Uterus (tissue), 4 donors: Measurements from ENCODE around the gene CDKN2B-AS1. TPM values are rescaled to one million over a fixed set of nuclear protein-coding genes. Genes with fewer than 3 reads are reported as not detected.

ENCODE experiments used
- DNase-seq, 2 donors: peaks; one replicate each; pipeline ENCODE4 v3.0.0-alpha.2; 2019 to 2020
- H3K27ac ChIP-seq, 2 donors: fragments of 200-600 bp; sonication (generic); 1 replicate in 1 of 2; 2 replicates in 1 of 2; pipeline ENCODE4 v1.5.1; 2016 to 2018
- H3K27me3 ChIP-seq, 2 donors: fragments of 200-600 bp; sonication (generic); one replicate each; pipeline ENCODE4 v1.5.1; 2018 to 2019; ENCODE audit warnings: control low read depth in 1 of 2
- H3K36me3 ChIP-seq, 2 donors: fragments of 200-600 bp; sonication (generic); one replicate each; pipeline ENCODE4 v1.5.1; 2019; ENCODE audit warnings: control low read depth in 1 of 2
- H3K4me1 ChIP-seq, 2 donors: fragments of 200-600 bp; sonication (generic); one replicate each; pipeline ENCODE4 v1.5.1; 2018 to 2019; ENCODE audit warnings: control low read depth in 1 of 2
- H3K4me3 ChIP-seq, 2 donors: fragments of 200-600 bp; sonication (generic); 1 replicate in 1 of 2; 2 replicates in 1 of 2; pipeline ENCODE4 v1.5.1; 2018 to 2019; ENCODE audit warnings: mild to moderate bottlenecking in 1 of 2
- H3K9me3 ChIP-seq, 2 donors: fragments of 200-600 bp; sonication (generic); one replicate each; pipeline ENCODE4 v1.5.1; 2019; ENCODE audit warnings: control low read depth in 1 of 2
- CTCF ChIP-seq, 4 experiments: fragments of 200-600 bp in 2 of 4; fragments of 450-650 bp in 2 of 4; sonication (generic) in 2 of 4; IDR thresholded peaks; one replicate each; pipeline ENCODE4 v1.5.1; 2016 to 2019; ENCODE audit warnings: antibody characterized with exemption in 4 of 4, mild to moderate bottlenecking in 2 of 4, moderate library complexity in 1 of 4
- POLR2A ChIP-seq, 2 donors: fragments of 450-650 bp; IDR thresholded peaks; one replicate each; pipeline ENCODE4 v1.6.1; 2016; ENCODE audit warnings: antibody characterized with exemption in 2 of 2, mild to moderate bottlenecking in 1 of 2, moderate library complexity in 1 of 2
- intact Hi-C: fragments of 100-400 bp; cut with DNase I; formaldehyde crosslinking; loops from one replicate; pipeline ENCODE4 v1.15.1; 2023; ENCODE audit warnings: low total_unique reads
- total RNA-seq, 4 donors: library from RNA; depleted of rRNA in 3 of 4; stranded (reverse); fragments of >200 nt in 3 of 4; gene quantifications; one replicate each; pipeline versions ENCODE4 v1.1.0 to v1.2.4, GENCODE V29; 2014 to 2023
- donor health status: DM: yes; HTN: yes; CAD: no.

CDKN2B-AS1 gene
- total RNA-seq, 4 donors from 2014 or later = 0.29 to 1.8 (median 0.35) TPM; not detected in 1

GRCh38 chr9:22143799-22144625 lies 149.4 kb downstream of the CDKN2B-AS1 start:
- Histone ChIP-seq H3K36me3 (no peaks in the 10 kb centered on the region), H3K9me3 (no peaks in the 10 kb centered on the region), H3K27ac (no peak overlapping the region), H3K27me3 (no peaks in the 10 kb centered on the region), H3K4me3 (no peak overlapping the region), H3K4me1 (no peaks in the 10 kb centered on the region)
- no peak for TF ChIP-seq CTCF (IDR thresholded peaks at IDR 0.05)
- no peak for TF ChIP-seq POLR2A (IDR thresholded peaks at IDR 0.05)
- intact Hi-C loops = no loop called here
- no peak for DNase-seq

- no peaks in the 10 kb centered on the region for H3K9me3 ChIP-seq
- H3K27me3 ChIP-seq = no peaks in the 10 kb centered on the region
- TF ChIP-seq CTCF (IDR thresholded peaks at IDR 0.05) = no peak
- TF ChIP-seq POLR2A (IDR thresholded peaks at IDR 0.05) = no peak
- intact Hi-C loops = no loop called here
- H3K4me1 ChIP-seq = no peaks in the 10 kb centered on the region
- no peak for DNase-seq
- no peak overlapping the region for H3K4me3 ChIP-seq
- no peaks in the 10 kb centered on the region for H3K36me3 ChIP-seq
- no peak overlapping the region for H3K27ac ChIP-seq
Observed at GRCh38 chr9:22146604-22147003, 152.0 kb downstream of the CDKN2B-AS1 start.

GRCh38 chr9:22147813-22148527 lies 153.4 kb downstream of the CDKN2B-AS1 start:
- no peaks in the 10 kb centered on the region for H3K36me3 ChIP-seq
- no peaks in the 10 kb centered on the region for H3K27me3 ChIP-seq
- H3K9me3 ChIP-seq = no peaks in the 10 kb centered on the region
- intact Hi-C loops = no loop called here
- no peak for DNase-seq
- TF ChIP-seq POLR2A (IDR thresholded peaks at IDR 0.05) (no peak), CTCF (IDR thresholded peaks at IDR 0.05) (no peak)
- no peaks in the 10 kb centered on the region for H3K4me1 ChIP-seq
- H3K27ac ChIP-seq = no peak overlapping the region
- H3K4me3 ChIP-seq = no peak overlapping the region

- no peak for DNase-seq
- peak overlapping the region in 1 of 2 donors; percentile 11 for H3K27ac ChIP-seq
- no peaks in the 10 kb centered on the region for H3K36me3 ChIP-seq
- H3K27me3 ChIP-seq = no peaks in the 10 kb centered on the region
- TF ChIP-seq POLR2A (IDR thresholded peaks at IDR 0.05) (no peak), CTCF (IDR thresholded peaks at IDR 0.05) (no peak)
- intact Hi-C loops = no loop called here
- H3K4me3 ChIP-seq = no peak overlapping the region
- no peaks in the 10 kb centered on the region for H3K9me3 ChIP-seq
- H3K4me1 ChIP-seq = no peaks in the 10 kb centered on the region
Observed at GRCh38 chr9:22148528-22148875, 153.9 kb downstream of the CDKN2B-AS1 start.
